ENCODE results near the gene MEGF6. TPM values are rescaled to one million over a fixed set of nuclear protein-coding genes. Genes with fewer than 3 reads are reported as not detected.

MEGF6 gene
- total and polyA plus RNA-seq, 9 of the 15 experiments (the other 6 are each of a cell fraction or from before 2014, with no cell fraction given) = 0.03 to 1.7 (median 0.24) TPM; not detected in 3

DNA sequence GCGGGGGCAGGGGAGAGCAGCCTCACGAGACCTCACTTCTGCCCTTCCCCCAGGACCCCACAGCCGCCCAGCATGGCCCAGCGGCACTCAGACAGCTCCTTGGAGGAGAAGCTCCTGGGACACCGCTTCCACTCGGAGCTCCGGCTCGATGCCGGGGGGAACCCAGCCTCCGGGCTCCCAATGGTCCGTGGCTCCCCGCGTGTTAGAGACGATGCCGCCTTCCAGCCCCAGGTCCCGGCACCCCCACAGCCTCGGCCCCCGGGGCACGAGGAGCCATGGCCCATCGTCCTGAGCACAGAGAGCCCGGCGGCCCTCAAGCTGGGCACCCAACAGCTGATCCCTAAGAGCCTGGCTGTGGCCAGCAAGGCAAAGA lies 148.3 kb downstream of the MEGF6 start:
- ATAC-seq = no peak
- no peak for DNase-seq (ENCODE audit: extremely low read depth in 1 of 4, low spot score in 3 of 4)
- intact Hi-C loops (cut with micrococcal nuclease) (no loop called here), in situ Hi-C loops (cut with MboI) (no loop called here)
- Histone ChIP-seq H3K27ac (ENCODE audit: extremely low read depth, low read depth, low read length) (no peak overlapping the region), H3K36me3 (ENCODE audit: control insufficient read depth, insufficient read depth, low read length) (no peaks in the 10 kb centered on the region), H3K9me1 (ENCODE audit: control insufficient read depth, insufficient read depth, low read length) (no peaks in the 10 kb centered on the region), H3K4me3 (no peak overlapping the region), H4K20me1 (replicated peaks; ENCODE audit: control insufficient read depth, insufficient read depth, low read length) (peaks cover 54% of the 10 kb centered on the region), H2AFZ (ENCODE audit: low read depth, low read length) (no peak overlapping the region), H3K4me2 (ENCODE audit: insufficient read depth, low read length) (no peak overlapping the region), H3K9ac (ENCODE audit: insufficient read depth in 1 of 2, low read depth in 2 of 2, low read length in 2 of 2) (no peak overlapping the region), H3K9me3 (replicated peaks; ENCODE audit: control insufficient read depth, insufficient read depth, low read depth, low read length) (no peaks in the 10 kb centered on the region), H3K4me1 (replicated peaks in 1 of 2; ENCODE audit: control insufficient read depth in 2 of 2, insufficient read depth in 2 of 2, low read length in 2 of 2) (peaks cover 0 to 34% of the 10 kb centered on the region in 2 experiments; a peak in 2 of 5 replicates), H3K27me3 (ENCODE audit: control insufficient read depth in 2 of 2, insufficient read depth in 2 of 2, low read length in 2 of 2) (peaks cover 65 to 94% of the 10 kb centered on the region in 2 experiments; a peak in 4 of 5 replicates), H3K79me2 (ENCODE audit: control insufficient read depth, insufficient read depth, low read length) (no peaks in the 10 kb centered on the region)
- TF ChIP-seq JUN (IDR thresholded peaks at IDR 0.05; ENCODE audit: borderline replicate concordance, low read depth, low read length) = no peak
- TF ChIP-seq JUN (CRISPR knock-in tag; IDR thresholded peaks at IDR 0.05; ENCODE audit: borderline replicate concordance) = no peak
- TF ChIP-seq, protein P1, sequence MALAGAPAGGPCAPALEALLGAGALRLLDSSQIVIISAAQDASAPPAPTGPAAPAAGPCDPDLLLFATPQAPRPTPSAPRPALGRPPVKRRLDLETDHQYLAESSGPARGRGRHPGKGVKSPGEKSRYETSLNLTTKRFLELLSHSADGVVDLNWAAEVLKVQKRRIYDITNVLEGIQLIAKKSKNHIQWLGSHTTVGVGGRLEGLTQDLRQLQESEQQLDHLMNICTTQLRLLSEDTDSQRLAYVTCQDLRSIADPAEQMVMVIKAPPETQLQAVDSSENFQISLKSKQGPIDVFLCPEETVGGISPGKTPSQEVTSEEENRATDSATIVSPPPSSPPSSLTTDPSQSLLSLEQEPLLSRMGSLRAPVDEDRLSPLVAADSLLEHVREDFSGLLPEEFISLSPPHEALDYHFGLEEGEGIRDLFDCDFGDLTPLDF (CRISPR knock-in tag; IDR thresholded peaks at IDR 0.05) = no peak
- TF ChIP-seq, protein P2, sequence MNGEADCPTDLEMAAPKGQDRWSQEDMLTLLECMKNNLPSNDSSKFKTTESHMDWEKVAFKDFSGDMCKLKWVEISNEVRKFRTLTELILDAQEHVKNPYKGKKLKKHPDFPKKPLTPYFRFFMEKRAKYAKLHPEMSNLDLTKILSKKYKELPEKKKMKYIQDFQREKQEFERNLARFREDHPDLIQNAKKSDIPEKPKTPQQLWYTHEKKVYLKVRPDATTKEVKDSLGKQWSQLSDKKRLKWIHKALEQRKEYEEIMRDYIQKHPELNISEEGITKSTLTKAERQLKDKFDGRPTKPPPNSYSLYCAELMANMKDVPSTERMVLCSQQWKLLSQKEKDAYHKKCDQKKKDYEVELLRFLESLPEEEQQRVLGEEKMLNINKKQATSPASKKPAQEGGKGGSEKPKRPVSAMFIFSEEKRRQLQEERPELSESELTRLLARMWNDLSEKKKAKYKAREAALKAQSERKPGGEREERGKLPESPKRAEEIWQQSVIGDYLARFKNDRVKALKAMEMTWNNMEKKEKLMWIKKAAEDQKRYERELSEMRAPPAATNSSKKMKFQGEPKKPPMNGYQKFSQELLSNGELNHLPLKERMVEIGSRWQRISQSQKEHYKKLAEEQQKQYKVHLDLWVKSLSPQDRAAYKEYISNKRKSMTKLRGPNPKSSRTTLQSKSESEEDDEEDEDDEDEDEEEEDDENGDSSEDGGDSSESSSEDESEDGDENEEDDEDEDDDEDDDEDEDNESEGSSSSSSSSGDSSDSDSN (IDR thresholded peaks at IDR 0.05; ENCODE audit: borderline replicate concordance in 1 of 2, low read depth in 2 of 2, low read length in 2 of 2) = peak; percentile 18 to 25; a peak in 1 of 4 replicates
- ChIA-PET POLR2A (no interaction called here), CTCF (ENCODE audit: low intra/inter-chr PET ratio) (no interaction called here)
- 1% methylated on average over 19 of the region's 22 CpGs for WGBS (ENCODE audit: insufficient coverage, low coverage, missing lambda C conversion rate)
- FAIRE-seq = no peak
- no TSS peak for BruUV-seq (replicated peaks)

Measured in K562 (cell line).